Loucy (cell line): ENCODE results near the gene TTLL1.

Experiments
- H2AFZ ChIP-seq: fragments of 200-600 bp; sonication (generic); 2 replicates; pipeline ENCODE4 v1.6.0; 2016; ENCODE audit warnings: antibody characterized with exemption, mild to moderate bottlenecking, low read length, moderate library complexity
- H3F3A ChIP-seq: fragments of 200-600 bp; 2 replicates; pipeline ENCODE4 v1.6.0; 2016; ENCODE audit warnings: antibody characterized with exemption, low read depth, mild to moderate bottlenecking
- H3K27me3 ChIP-seq: fragments of 200-600 bp; sonication (generic); 2 replicates; pipeline ENCODE4 v1.6.1; 2014; ENCODE audit warnings: low read length, mild to moderate bottlenecking; ENCODE audit not compliant: insufficient read depth, poor library complexity, severe bottlenecking
- H3K36me3 ChIP-seq: fragments of 200-600 bp; sonication (generic); 2 replicates; pipeline ENCODE4 v1.6.1; 2016; ENCODE audit warnings: low read length; ENCODE audit not compliant: insufficient read depth
- H3K4me1 ChIP-seq: fragments of 200-600 bp; sonication (generic); 2 replicates; pipeline ENCODE4 v1.5.1; 2014; ENCODE audit warnings: low read length, mild to moderate bottlenecking; ENCODE audit not compliant: insufficient read depth, poor library complexity, severe bottlenecking
- H3K4me2 ChIP-seq: fragments of 200-600 bp; sonication (generic); 2 replicates; pipeline ENCODE4 v1.6.0; 2014; ENCODE audit warnings: antibody characterized with exemption, low read length, low read depth, mild to moderate bottlenecking; ENCODE audit not compliant: poor library complexity, severe bottlenecking
- H3K4me3 ChIP-seq: fragments of 200-600 bp; sonication (generic); 2 replicates; pipeline ENCODE4 v1.5.1; 2014; ENCODE audit warnings: low read length, mild to moderate bottlenecking, mixed read lengths; ENCODE audit not compliant: poor library complexity, severe bottlenecking
- H3K79me2 ChIP-seq: fragments of 200-600 bp; sonication (generic); 2 replicates; pipeline ENCODE4 v1.6.1; 2014; ENCODE audit warnings: low read length; ENCODE audit not compliant: insufficient read depth
- H3K9ac ChIP-seq: fragments of 200-600 bp; sonication (generic); 2 replicates; pipeline ENCODE4 v1.6.0; 2014; ENCODE audit warnings: mild to moderate bottlenecking, low read depth, low read length, moderate library complexity; ENCODE audit not compliant: poor library complexity, severe bottlenecking
- H3K9me2 ChIP-seq: fragments of 200-600 bp; sonication (generic); replicated peaks from 2 replicates; pipeline ENCODE4 v1.6.1; 2016; ENCODE audit warnings: low read depth, low read length, mixed read lengths
- H3K9me3 ChIP-seq: fragments of 200-600 bp; sonication (generic); 2 replicates; pipeline ENCODE4 v1.6.1; 2014; ENCODE audit warnings: mild to moderate bottlenecking, antibody characterized with exemption, low read length, low read depth; ENCODE audit not compliant: insufficient read depth
- H4K20me1 ChIP-seq: fragments of 200-600 bp; sonication (generic); 2 replicates; pipeline ENCODE4 v1.6.0; 2014; ENCODE audit warnings: antibody characterized with exemption, low read length, mild to moderate bottlenecking; ENCODE audit not compliant: insufficient read depth, poor library complexity, severe bottlenecking
- EZH2phosphoT487 ChIP-seq: fragments of 200-600 bp; IDR thresholded peaks from 2 replicates; pipeline ENCODE4 v1.6.1; 2018; ENCODE audit warnings: antibody characterized with exemption, mild to moderate bottlenecking, moderate library complexity, borderline replicate concordance
- TF ChIP-seq, protein P1 (sequence below): fragments of 200-600 bp; sonication (generic); conservative IDR thresholded peaks from 2 replicates; pipeline ENCODE4 v1.5.1; 2014; ENCODE audit warnings: mild to moderate bottlenecking, antibody characterized with exemption, low read length

TTLL1 gene

DNA sequence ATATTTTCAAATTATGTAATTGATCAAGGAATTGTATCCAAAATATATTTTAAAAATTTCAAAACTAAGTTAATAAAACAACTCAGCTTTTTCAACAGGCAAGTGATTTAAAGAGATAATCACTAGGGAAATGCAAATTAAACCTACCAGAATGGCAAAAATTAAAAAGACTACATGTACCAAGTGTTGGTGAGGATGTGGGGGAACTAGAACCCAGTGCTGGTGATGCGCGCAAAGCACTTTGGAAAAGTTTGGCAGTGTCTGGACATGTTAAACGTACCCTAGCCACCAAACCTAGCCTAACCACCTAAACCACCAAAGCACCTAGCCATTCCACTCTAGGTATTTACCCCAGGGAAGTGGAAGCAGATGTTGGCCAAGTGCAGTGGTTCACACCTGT lies 97.1 kb downstream of the TTLL1 start:
- H3K9me2 ChIP-seq: no peaks in the 10 kb centered on the region
- no peak overlapping the region for H2AFZ ChIP-seq
- H3K9ac ChIP-seq: no peak overlapping the region
- no peaks in the 10 kb centered on the region for H3F3A ChIP-seq
- peaks cover 19% of the 10 kb centered on the region; the same call in 1 of the 2 replicates for H3K36me3 ChIP-seq
- peaks cover 47% of the 10 kb centered on the region for H4K20me1 ChIP-seq
- no peak overlapping the region for H3K4me2 ChIP-seq
- peaks cover 97% of the 10 kb centered on the region for H3K79me2 ChIP-seq
- no peaks in the 10 kb centered on the region for H3K4me1 ChIP-seq
- no peaks in the 10 kb centered on the region for H3K27me3 ChIP-seq
- TF ChIP-seq EZH2phosphoT487: no peak
- TF ChIP-seq, protein P1, sequence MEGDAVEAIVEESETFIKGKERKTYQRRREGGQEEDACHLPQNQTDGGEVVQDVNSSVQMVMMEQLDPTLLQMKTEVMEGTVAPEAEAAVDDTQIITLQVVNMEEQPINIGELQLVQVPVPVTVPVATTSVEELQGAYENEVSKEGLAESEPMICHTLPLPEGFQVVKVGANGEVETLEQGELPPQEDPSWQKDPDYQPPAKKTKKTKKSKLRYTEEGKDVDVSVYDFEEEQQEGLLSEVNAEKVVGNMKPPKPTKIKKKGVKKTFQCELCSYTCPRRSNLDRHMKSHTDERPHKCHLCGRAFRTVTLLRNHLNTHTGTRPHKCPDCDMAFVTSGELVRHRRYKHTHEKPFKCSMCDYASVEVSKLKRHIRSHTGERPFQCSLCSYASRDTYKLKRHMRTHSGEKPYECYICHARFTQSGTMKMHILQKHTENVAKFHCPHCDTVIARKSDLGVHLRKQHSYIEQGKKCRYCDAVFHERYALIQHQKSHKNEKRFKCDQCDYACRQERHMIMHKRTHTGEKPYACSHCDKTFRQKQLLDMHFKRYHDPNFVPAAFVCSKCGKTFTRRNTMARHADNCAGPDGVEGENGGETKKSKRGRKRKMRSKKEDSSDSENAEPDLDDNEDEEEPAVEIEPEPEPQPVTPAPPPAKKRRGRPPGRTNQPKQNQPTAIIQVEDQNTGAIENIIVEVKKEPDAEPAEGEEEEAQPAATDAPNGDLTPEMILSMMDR: no peak
- no peaks in the 10 kb centered on the region for H3K9me3 ChIP-seq
- no peak overlapping the region for H3K4me3 ChIP-seq

DNA sequence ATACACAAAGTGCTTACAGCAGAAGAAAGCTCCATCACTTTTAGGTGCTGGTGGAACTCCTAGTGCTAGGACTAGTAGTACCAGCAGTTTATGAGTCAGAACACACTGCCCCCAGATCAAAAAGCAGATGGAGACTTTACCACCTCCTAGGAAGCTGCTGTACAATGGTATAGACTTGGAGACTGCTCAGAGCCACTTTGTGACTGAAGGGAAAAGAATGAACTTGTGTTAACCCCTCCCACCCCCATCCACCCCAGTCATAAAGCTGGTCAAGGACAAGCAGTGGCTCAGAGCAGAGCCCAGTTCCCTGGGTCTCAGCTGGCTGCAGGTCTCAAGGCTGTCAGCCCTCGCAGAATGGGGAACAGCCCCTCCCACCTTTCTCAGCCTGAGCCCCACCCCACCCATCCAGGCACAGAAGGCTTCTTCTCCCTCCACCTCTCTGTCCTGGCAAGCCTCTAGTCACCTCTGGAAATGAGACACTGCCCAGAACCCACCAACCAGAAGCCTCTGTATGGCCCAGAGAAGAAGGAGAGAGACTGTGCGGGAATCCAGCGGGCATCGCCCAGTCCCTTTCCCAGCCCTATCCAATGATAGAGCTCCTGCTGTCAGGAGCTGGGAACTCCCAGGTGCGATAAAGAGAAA lies 98.1 kb downstream of the TTLL1 start:
- peaks cover 97% of the 10 kb centered on the region for H3K79me2 ChIP-seq
- no peaks in the 10 kb centered on the region for H3K9me2 ChIP-seq
- H2AFZ ChIP-seq: no peak overlapping the region
- no peak overlapping the region for H3K4me2 ChIP-seq
- no peaks in the 10 kb centered on the region for H3K4me1 ChIP-seq
- H3K27me3 ChIP-seq: no peaks in the 10 kb centered on the region
- H3K9ac ChIP-seq: no peak overlapping the region
- no peaks in the 10 kb centered on the region for H3K9me3 ChIP-seq
- peaks cover 44% of the 10 kb centered on the region for H4K20me1 ChIP-seq
- H3K4me3 ChIP-seq: no peak overlapping the region
- no peak for TF ChIP-seq EZH2phosphoT487
- TF ChIP-seq, protein P1: no peak
- H3K36me3 ChIP-seq: peaks cover 19% of the 10 kb centered on the region; the same call in 1 of the 2 replicates
- H3F3A ChIP-seq: no peaks in the 10 kb centered on the region

DNA sequence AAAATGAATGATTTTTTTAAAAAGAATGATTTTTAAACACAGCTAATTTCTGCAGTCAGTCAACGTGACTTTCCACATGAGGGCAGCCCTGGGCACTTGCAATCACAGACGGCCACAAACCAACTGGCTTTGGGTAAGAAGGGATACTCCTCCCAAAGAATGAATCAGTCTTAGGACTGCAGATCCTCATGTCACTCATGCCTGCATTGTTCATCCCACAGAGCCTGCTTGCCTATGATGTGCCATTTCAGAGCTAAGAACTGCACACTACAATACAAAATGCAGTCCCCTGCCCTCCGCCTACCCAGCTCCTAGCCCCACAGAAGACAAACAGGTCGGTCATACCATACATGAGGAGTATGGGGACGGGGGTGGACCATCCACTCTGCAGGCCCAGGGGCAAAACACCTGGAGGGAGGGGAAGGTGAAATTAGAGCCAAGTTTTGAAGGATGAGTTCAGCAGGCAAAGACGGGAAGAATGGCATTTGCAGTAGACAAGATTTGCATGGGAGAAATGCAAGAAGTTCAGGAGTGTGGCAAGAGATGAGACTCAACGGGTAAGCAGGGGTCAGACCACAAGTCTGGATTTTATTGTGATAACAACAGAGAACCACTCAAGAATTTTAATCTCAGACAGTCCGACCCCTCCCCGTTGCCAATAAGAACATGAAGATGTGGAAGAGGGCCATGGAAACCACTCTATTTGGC lies 98.9 kb downstream of the TTLL1 start:
- H3K9me3 ChIP-seq: no peaks in the 10 kb centered on the region
- no peaks in the 10 kb centered on the region for H3F3A ChIP-seq
- no peaks in the 10 kb centered on the region for H3K9me2 ChIP-seq
- H3K9ac ChIP-seq: no peak overlapping the region
- H3K27me3 ChIP-seq: no peaks in the 10 kb centered on the region
- H3K36me3 ChIP-seq: peaks cover 19% of the 10 kb centered on the region; the same call in 1 of the 2 replicates
- H3K4me2 ChIP-seq: no peak overlapping the region
- peaks cover 44% of the 10 kb centered on the region for H4K20me1 ChIP-seq
- H3K4me1 ChIP-seq: no peaks in the 10 kb centered on the region
- H2AFZ ChIP-seq: no peak overlapping the region
- no peak overlapping the region for H3K4me3 ChIP-seq
- peaks cover 96% of the 10 kb centered on the region for H3K79me2 ChIP-seq
- TF ChIP-seq, protein P1: no peak
- TF ChIP-seq EZH2phosphoT487: no peak
